BE2C (cell line): ENCODE results near the gene HYAL4.
"Not testable (repeated sequence)": the region's sequence is repeated elsewhere in the genome, so short reads cannot be mapped to it uniquely, and the experiment has no call there.

Experiments
- DNase-seq: peaks from one replicate; pipeline ENCODE4 v3.0.0-alpha.2; 2020
- H3K27me3 ChIP-seq: fragments of 250-450 bp; sonication (Bioruptor Pico); 2 replicates; pipeline ENCODE4 v1.5.1; 2020; ENCODE audit warnings: mild to moderate bottlenecking
- H3K36me3 ChIP-seq: fragments of 250-450 bp; sonication (Bioruptor Pico); 2 replicates; pipeline ENCODE4 v1.5.1; 2020; ENCODE audit warnings: mild to moderate bottlenecking
- H3K4me1 ChIP-seq: fragments of 250-450 bp; sonication (Bioruptor Pico); 2 replicates; pipeline ENCODE4 v1.5.1; 2020
- H3K4me3 ChIP-seq: 2 replicates; pipeline ENCODE4 v1.5.1; 2011; ENCODE audit warnings: low read depth, low read length
- H3K9me3 ChIP-seq: fragments of 250-450 bp; sonication (Bioruptor Pico); 2 replicates; pipeline ENCODE4 v1.5.1; 2020
- CTCF ChIP-seq: IDR thresholded peaks from 2 replicates; pipeline ENCODE4 v1.5.1; 2012; ENCODE audit warnings: mild to moderate bottlenecking, low read depth, low read length

The HYAL4 gene

DNA sequence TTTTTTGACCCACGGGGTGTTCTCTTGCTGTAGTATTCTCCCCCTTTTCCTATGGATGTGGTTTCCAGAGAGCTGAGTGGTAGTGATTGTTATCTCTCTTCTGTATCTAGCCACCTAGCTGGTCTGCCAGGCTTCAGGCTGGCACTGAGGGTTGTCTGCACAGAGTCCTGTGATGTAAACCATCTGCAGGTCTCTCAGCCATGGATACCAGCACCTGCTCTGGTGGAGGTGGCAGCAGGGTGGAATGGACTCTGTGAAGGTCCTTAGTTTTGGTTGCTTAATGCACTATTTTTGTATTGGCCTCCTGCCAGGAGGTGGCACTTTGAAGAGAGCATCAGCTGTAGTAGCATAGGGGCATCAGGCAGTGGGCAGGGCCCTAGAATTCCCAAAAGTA, 851 bp downstream of the HYAL4 start:
- TF ChIP-seq CTCF = no peak
- no peaks in the 10 kb centered on the region for H3K27me3 ChIP-seq
- H3K36me3 ChIP-seq = no peaks in the 10 kb centered on the region
- H3K4me3 ChIP-seq = no peak overlapping the region
- H3K9me3 ChIP-seq = no peaks in the 10 kb centered on the region
- DNase-seq = no peak
- H3K4me1 ChIP-seq = no peaks in the 10 kb centered on the region; the same call in 1 of the 2 replicates

- Histone ChIP-seq H3K36me3 (no peaks in the 10 kb centered on the region), H3K27me3 (no peaks in the 10 kb centered on the region), H3K9me3 (no peaks in the 10 kb centered on the region), H3K4me3 (no peak overlapping the region), H3K4me1 (no peaks in the 10 kb centered on the region; the same call in 1 of the 2 replicates)
- TF ChIP-seq CTCF = no peak
- no peak for DNase-seq
These were observed 1.4 kb downstream of the HYAL4 start for GRCh38 chr7:123846217-123846891.

- no peak for DNase-seq
- H3K27me3 ChIP-seq = no peaks in the 10 kb centered on the region
- TF ChIP-seq CTCF = no peak
- H3K4me1 ChIP-seq = no peaks in the 10 kb centered on the region; the same call in 1 of the 2 replicates
- H3K4me3 ChIP-seq = no peak overlapping the region
- no peaks in the 10 kb centered on the region for H3K36me3 ChIP-seq
- no peaks in the 10 kb centered on the region for H3K9me3 ChIP-seq
These were observed 2.9 kb downstream of the HYAL4 start for GRCh38 chr7:123847868-123848267.

GRCh38 chr7:123849855-123850254, 4.9 kb downstream of the HYAL4 start:
- no peaks in the 10 kb centered on the region for H3K9me3 ChIP-seq
- H3K4me3 ChIP-seq = no peak overlapping the region
- TF ChIP-seq CTCF = no peak
- no peaks in the 10 kb centered on the region; the same call in 1 of the 2 replicates for H3K4me1 ChIP-seq
- H3K27me3 ChIP-seq = no peaks in the 10 kb centered on the region
- H3K36me3 ChIP-seq = no peaks in the 10 kb centered on the region
- no peak for DNase-seq

GRCh38 chr7:123851404-123851803, 6.4 kb downstream of the HYAL4 start:
- H3K9me3 ChIP-seq, DNase-seq, H3K4me1 ChIP-seq, H3K36me3 ChIP-seq, H3K4me3 ChIP-seq, H3K27me3 ChIP-seq: not testable (repeated sequence)

- H3K9me3 ChIP-seq, H3K27me3 ChIP-seq, H3K4me3 ChIP-seq, H3K36me3 ChIP-seq, H3K4me1 ChIP-seq, DNase-seq: not testable (repeated sequence)
These were observed 9.3 kb downstream of the HYAL4 start for GRCh38 chr7:123854291-123854690.

DNA sequence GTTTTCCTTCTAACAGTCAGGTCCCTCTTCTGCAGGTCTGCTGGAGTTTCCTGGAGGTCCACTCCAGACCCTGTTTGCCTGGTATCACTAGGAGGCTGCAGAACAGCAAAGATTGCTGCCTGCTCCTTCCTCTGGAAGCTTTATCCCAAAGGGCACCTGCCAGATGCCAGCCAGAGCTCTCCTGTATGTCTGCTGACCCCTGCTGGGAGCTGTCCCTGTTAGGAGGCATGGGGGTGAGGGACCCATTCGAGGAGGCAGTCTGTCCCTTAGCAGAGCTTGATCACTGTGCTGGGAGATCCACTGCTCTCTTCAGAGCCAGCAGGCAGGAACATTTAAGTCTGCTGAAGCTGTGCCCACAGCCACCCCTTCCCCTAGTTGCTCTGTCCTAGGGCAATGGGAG, 11.5 kb downstream of the HYAL4 start:
- not testable (repeated sequence) for DNase-seq, H3K27me3 ChIP-seq, H3K4me1 ChIP-seq, H3K9me3 ChIP-seq, H3K36me3 ChIP-seq, H3K4me3 ChIP-seq
- peak; percentile 9; the same call in 1 of the 2 replicates for TF ChIP-seq CTCF
